Raji (cell line): ENCODE results near the gene RING1.

Experiments
- POLR2A ChIP-seq: IDR thresholded peaks from 2 replicates; pipeline ENCODE4 v1.6.1; 2011; ENCODE audit warnings: low read depth, low read length, control low read depth; ENCODE audit not compliant: insufficient read depth

Gene RING1

GRCh38 chr6:33235221-33235634 is 26.9 kb downstream of the RING1 start:
- no peak for TF ChIP-seq POLR2A

- TF ChIP-seq POLR2A = no peak
Observed at GRCh38 chr6:33236328-33236727, 28.0 kb downstream of the RING1 start.

GRCh38 chr6:33236852-33237251 is 28.6 kb downstream of the RING1 start:
- TF ChIP-seq POLR2A = no peak

GRCh38 chr6:33237741-33238140 is 29.4 kb downstream of the RING1 start:
- no peak for TF ChIP-seq POLR2A

GRCh38 chr6:33241968-33242367 is 33.7 kb downstream of the RING1 start:
- TF ChIP-seq POLR2A = no peak

- no peak for TF ChIP-seq POLR2A
Observed at GRCh38 chr6:33243476-33243875, 35.2 kb downstream of the RING1 start.

- peak; percentile 49; the same call in 1 of the 2 replicates for TF ChIP-seq POLR2A
Observed at GRCh38 chr6:33247977-33248642, 39.8 kb downstream of the RING1 start.

GRCh38 chr6:33248643-33248931 is 40.3 kb downstream of the RING1 start:
- TF ChIP-seq POLR2A = no peak

GRCh38 chr6:33248932-33249731 is 40.8 kb downstream of the RING1 start:
- peak; percentile 95 for TF ChIP-seq POLR2A

GRCh38 chr6:33249732-33250630 is 41.7 kb downstream of the RING1 start:
- TF ChIP-seq POLR2A = no peak

GRCh38 chr6:33250731-33251130 is 42.4 kb downstream of the RING1 start:
- 0 out of 2 replicates have a peak, but pooled peaks have one; percentile 27 for TF ChIP-seq POLR2A

GRCh38 chr6:33251395-33252012 is 43.2 kb downstream of the RING1 start:
- no peak for TF ChIP-seq POLR2A

GRCh38 chr6:33252759-33253158 is 44.5 kb downstream of the RING1 start:
- TF ChIP-seq POLR2A = no peak

- TF ChIP-seq POLR2A = no peak
Observed at GRCh38 chr6:33254591-33254990, 46.3 kb downstream of the RING1 start.

- no peak for TF ChIP-seq POLR2A
Observed at GRCh38 chr6:33259032-33259431, 50.7 kb downstream of the RING1 start.
